HG03521 (cell line): ENCODE measurements around the gene CLDN7.

ENCODE experiments used
- ATAC-seq: cut with Tn5 transposase; IDR thresholded peaks from one replicate; pipeline ENCODE4 v1.9.1; 2021; ENCODE audit warnings: mild to moderate bottlenecking, moderate library complexity; ENCODE audit not compliant: unreplicated experiment

Gene CLDN7

GRCh38 chr17:7238420-7239090 is 23.7 kb downstream of the CLDN7 start:
- ATAC-seq, result no peak

- ATAC-seq, result no peak
Measured at GRCh38 chr17:7237761-7238419, 24.4 kb downstream of the CLDN7 start.

DNA sequence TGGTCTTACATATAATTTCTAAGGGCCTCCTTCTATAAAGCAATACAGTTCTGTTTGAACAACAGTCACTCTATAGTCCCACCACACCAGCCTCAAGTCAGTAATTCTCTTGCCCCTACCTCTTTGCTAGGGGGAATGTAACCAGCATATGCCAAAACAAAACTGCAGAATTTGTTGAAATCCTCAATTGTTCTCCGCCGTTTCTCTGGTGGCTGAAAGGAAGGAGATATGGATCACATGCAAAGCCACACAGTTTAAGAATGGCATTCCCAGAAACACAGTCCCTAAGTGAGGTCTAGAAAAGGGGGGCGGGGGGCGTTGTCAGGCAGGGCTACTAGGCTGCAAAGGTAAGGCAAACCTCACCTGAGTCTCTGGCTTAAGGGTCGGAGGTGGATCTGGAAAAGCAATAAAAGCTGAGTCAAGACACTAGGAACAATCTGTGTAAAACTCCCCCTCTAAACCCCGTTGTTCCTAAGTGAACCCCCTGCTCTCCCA is 25.0 kb downstream of the CLDN7 start:
- no peak for ATAC-seq

DNA sequence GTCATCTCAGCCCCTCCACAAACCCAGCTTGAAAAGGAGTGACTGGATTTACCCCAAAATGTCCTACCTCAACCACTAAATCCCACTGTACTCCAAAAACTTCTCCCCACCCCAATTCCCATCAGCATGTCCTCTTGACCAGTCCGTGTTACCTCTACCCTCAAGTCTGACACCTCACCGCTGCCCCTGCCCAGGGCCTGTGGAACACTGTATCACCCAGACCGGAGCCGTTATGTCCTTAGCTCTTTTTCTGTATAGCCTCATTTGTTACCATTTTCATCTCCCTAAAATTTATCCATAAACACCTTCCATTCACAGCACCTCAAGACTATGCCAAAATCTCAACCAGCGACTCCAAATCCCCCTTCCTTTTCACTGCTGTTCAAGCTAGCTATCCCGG is 25.5 kb downstream of the CLDN7 start:
- ATAC-seq, result no peak

GRCh38 chr17:7235693-7236665 is 26.3 kb downstream of the CLDN7 start:
- no peak for ATAC-seq

DNA sequence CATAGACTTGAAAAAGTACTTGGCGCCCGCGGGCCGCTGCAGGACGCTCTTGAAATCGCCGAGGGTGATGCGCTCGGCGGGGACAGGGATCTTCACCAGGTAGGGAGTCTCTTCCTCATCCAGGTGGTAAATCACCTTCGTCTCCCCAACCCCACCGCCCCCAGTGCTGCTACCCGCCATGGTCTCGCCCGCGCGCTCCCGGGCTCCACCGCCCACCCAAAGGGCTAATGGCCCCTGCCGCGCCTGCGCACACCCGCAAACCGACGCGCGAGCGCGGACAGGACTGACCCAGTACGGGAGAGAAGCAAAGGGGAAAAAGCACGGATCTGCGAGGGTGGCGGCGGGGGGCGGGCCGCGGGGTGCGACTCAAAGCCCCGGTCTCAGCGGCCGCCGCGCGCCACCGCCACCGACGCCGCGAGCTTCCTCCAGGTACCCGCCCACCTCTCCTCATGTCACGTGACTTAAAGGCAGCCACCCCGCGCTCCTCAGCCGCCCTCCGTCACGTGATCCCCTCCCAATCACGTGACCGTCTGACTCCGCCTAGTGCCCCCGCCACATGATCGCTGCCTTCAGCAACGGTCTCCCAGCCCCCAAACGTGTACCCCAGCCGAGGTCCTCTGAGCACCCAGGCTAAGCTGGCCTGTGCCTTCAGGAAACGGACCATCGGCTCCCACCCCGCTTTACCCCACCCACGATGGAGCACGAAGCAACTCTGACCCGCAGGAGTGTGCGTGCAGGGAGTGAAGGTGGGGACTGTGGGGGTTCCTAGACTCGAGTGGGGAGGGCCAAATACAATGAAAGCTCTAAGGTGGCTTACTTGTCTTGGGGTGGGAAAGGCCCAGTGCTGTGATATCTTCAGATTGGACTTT is 28.0 kb downstream of the CLDN7 start, which contains the start of gene DVL2:
Gene DVL2 (minus strand): TSS at position 435 of the 869 bp plus-strand sequence. CDS start 255 bp downstream, at position 180.
- peak; percentile 49 for ATAC-seq

DNA sequence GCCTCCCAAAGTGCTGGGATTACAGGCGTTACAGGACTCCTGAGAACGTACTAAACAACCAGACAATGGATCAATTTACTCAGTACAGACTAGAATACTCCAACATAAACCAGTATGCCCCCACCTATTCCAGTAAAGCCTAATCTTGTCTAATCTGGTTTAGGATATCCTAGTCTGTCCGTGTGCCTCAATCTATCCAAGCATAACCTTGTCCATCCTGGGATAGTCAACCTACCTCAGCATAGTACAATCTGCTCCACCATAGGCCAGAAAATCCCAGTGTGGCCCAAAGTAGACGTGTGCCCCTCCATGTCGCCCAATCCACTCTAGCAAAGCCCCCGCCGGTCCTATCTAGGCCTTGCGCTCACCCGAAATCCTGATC is 28.6 kb downstream of the CLDN7 start:
- no peak for ATAC-seq

DNA sequence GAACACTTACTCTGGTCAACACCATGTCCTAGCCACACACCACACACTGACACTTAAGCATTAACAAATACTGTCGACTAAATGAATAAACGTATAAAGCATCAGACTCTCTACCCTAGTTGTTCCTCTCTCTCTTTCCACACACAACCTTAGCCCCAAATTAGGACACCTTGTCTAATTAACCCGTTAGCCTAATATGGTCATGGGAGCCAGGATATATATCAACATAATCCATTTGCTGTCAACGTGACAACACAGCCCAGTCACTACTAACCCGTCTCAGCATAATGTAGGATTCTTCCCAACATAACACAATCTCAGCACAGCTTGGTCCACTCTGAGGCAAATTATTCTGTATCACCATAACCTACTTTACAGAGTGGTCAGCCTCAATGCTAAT is 30.2 kb downstream of the CLDN7 start:
- no peak for ATAC-seq

- ATAC-seq, result no peak
Measured at GRCh38 chr17:7229504-7229903, 32.8 kb downstream of the CLDN7 start.

DNA sequence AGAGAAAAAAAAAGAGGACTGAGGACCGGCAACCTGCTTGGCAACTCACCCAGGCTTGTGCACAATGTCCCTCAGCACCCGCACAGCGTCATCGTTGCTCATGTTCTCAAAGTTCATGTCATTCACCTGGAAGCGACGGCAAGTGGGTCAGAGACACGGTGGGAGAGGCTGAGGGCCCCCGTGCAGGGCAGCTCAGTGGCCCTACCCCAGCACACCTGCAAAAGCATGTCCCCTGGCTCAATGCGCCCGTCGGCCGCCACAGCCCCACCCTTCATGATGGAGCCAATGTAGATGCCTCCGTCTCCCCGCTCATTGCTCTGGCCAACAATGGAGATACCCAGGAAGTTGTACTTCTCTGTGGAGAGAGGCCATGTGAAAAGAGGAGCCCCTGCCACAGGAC is 33.4 kb downstream of the CLDN7 start:
- no peak for ATAC-seq

- no peak for ATAC-seq
Measured at GRCh38 chr17:7226721-7227710, 35.3 kb downstream of the CLDN7 start.

DNA sequence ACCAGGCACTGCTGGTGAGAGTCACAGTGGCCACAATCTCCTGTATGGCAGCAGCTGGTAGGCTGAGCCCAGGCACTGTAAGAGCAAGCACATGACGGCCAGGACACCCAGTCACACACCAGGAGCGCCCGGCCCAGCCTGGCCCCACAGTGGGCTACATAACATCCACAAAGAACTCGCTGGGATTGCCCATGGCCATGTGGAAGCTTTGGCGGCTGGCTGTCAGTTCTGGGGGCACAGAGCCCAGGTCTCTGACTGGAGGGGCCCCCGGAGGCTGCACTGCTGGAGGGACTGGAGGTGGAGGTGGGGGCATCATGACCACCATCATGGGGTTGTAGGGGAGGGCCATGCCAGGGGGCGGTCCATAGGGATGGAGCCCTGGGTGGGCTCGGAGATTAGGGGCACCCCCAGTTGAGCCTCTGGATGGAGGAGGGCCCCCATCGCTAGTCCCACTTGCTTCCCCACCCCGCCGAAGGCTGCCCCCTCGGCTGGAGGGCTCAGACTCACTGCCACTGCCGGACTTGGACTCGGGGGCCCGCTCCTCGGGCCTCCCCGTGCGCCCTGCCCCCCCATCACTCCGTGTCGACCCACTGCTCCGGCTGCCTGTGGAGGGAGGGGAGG is 36.5 kb downstream of the CLDN7 start:
- no peak for ATAC-seq

DNA sequence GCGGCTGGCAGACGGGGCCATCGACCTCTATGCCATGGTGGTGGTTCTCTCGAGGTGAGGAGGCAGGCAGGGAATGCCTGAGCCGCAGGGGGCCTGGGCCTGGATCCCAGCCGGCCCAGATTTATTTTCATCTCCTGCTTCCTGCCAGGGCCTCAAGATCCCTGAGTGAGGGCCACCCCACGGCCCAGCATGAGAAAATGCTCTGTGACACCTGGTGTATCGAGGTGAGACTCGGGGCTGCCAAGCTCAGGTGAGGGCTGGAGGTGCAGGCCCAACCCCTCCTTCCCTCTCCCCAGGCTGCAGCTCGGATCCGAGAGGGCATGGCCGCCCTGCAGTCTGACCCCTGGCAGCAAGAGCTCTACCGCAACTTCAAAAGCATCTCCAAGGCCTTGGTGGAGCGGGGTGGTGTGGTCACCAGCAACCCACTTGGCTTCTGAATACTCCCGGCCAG is 37.6 kb downstream of the CLDN7 start:
- ATAC-seq, result no peak

- ATAC-seq, result no peak
Measured at GRCh38 chr17:7224110-7224509, 38.2 kb downstream of the CLDN7 start.

- no peak for ATAC-seq
Measured at GRCh38 chr17:7223375-7223774, 38.9 kb downstream of the CLDN7 start.

GRCh38 chr17:7222972-7223292 is 39.3 kb downstream of the CLDN7 start:
- ATAC-seq, result no peak

GRCh38 chr17:7222093-7222971 is 39.9 kb downstream of the CLDN7 start:
- no peak for ATAC-seq
